K562 (cell line): ENCODE measurements around the gene POC5. TPM values are rescaled to one million over a fixed set of nuclear protein-coding genes. Genes with fewer than 3 reads are reported as not detected.

ENCODE experiments used
- EP300 ChIP-seq: IDR thresholded peaks from 2 replicates; pipeline ENCODE4 v1.6.1; 2012; ENCODE audit warnings: low read length, improper control_type of control experiment
- ILK ChIP-seq: fragments of 450-650 bp; IDR thresholded peaks from 2 replicates; pipeline ENCODE4 v1.6.1; 2016; ENCODE audit warnings: missing genetic modification characterization, low read depth, mild to moderate bottlenecking, missing compliant biosample characterization, moderate library complexity, borderline replicate concordance
- SAFB2 ChIP-seq: fragments of 200-400 bp; formaldehyde crosslinking; IDR thresholded peaks from 2 replicates; pipeline ENCODE4 v1.6.1; 2018; ENCODE audit warnings: borderline replicate concordance, low read length, low read depth, moderate library complexity; ENCODE audit not compliant: severe bottlenecking
- SMARCA4 ChIP-seq: fragments of 450-650 bp; IDR thresholded peaks from 2 replicates; pipeline ENCODE4 v1.6.1; 2016
- ZBTB7A ChIP-seq: IDR thresholded peaks from 2 replicates; pipeline ENCODE4 v1.6.1; 2011; ENCODE audit warnings: low read depth, mild to moderate bottlenecking, low read length, moderate library complexity, borderline replicate concordance; ENCODE audit not compliant: control insufficient read depth
- ZC3H4 ChIP-seq: sonication (generic); formaldehyde crosslinking; IDR thresholded peaks from 2 replicates; pipeline ENCODE4 v1.9.0; 2021; ENCODE audit warnings: missing genetic modification reagents, borderline replicate concordance
- ZNF239 ChIP-seq: fragments of 250-450 bp; sonication (Bioruptor Pico); IDR thresholded peaks from 2 replicates; pipeline ENCODE4 v1.4.0; 2020; ENCODE audit warnings: mild to moderate bottlenecking
- ZNF3 ChIP-seq: fragments of 250-450 bp; sonication (Bioruptor Pico); IDR thresholded peaks from 2 replicates; pipeline ENCODE4 v1.5.0; 2021; ENCODE audit warnings: mild to moderate bottlenecking, moderate library complexity
- ZNF444 ChIP-seq: fragments of 250-450 bp; sonication (Bioruptor Pico); IDR thresholded peaks from 2 replicates; pipeline ENCODE4 v1.4.0; 2020; ENCODE audit warnings: mild to moderate bottlenecking, moderate library complexity
- polyA plus RNA-seq, 8 experiments: library from polyadenylated mRNA; depleted of rRNA in 4 of 8; stranded (reverse) in 5 of 8; unstranded in 3 of 8; fragments of >200 nt; fragmentation: Nextera tagmentation in 2 of 8; fragmentation: Illumina TruSeq in 1 of 8; extraction: Ambion mirVana in 2 of 8; extraction: Trizol in 1 of 8; gene quantifications; 2 replicates each; pipeline versions ENCODE4 v1.2.1 to v1.2.3, GENCODE V29; 2011 to 2014; ENCODE audit warnings: inconsistent platforms in 1 of 8, missing spikeins in 1 of 8
- total RNA-seq, 7 experiments: library from RNA; depleted of rRNA in 6 of 7; stranded (reverse); fragments of >200 nt in 6 of 7; fragmentation: Illumina TruSeq in 2 of 7; extraction: Trizol in 2 of 7; gene quantifications; 2 replicates each; pipeline versions ENCODE4 v1.2.1 to v1.2.3, GENCODE V29; 2011 to 2021; ENCODE audit warnings: low replicate concordance in 1 of 7
- TF ChIP-seq, protein P1 (sequence below): sonication (generic); formaldehyde crosslinking; IDR thresholded peaks from 2 replicates; pipeline ENCODE4 v1.8.0; 2022; ENCODE audit warnings: missing genetic modification reagents, mild to moderate bottlenecking, borderline replicate concordance
- TF ChIP-seq, protein P2 (sequence below): fragments of 450-650 bp; IDR thresholded peaks from 2 replicates; pipeline ENCODE4 v1.6.1; 2016; ENCODE audit warnings: mild to moderate bottlenecking, moderate library complexity
- TF ChIP-seq, protein P3 (sequence below), 2 experiments: fragments of 450-650 bp; IDR thresholded peaks; 2 replicates each; pipeline ENCODE4 v1.6.1; 2016
- TF ChIP-seq, protein P4 (sequence below): sonication (generic); formaldehyde crosslinking; IDR thresholded peaks from 2 replicates; pipeline ENCODE4 v1.8.0; 2022; ENCODE audit warnings: mild to moderate bottlenecking, missing genetic modification reagents

Gene POC5
- total and polyA plus RNA-seq, 9 of the 15 experiments (the other 6 are each of a cell fraction or from before 2014, with no cell fraction given), result 14.5 to 38.2 (median 27.0) TPM

DNA sequence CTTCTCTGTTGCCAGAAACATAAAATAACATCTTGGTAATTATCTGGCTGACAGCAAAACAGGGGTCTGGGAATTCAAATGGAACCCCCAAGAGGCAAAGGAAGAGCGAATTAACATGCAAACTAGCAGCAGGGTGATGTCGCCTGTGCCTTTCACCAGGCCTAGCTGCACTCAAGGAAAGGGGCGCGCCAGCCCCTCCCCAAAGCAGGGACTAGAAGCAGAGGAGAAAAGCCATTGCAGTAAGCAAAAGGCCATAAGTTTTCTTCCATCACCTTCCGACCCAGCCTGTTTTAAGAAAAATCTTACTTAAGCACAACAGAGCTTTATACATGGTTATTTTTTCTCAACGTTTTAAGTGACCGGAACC lies 539 bp downstream of the POC5 start (continued):
- TF ChIP-seq, protein P1, sequence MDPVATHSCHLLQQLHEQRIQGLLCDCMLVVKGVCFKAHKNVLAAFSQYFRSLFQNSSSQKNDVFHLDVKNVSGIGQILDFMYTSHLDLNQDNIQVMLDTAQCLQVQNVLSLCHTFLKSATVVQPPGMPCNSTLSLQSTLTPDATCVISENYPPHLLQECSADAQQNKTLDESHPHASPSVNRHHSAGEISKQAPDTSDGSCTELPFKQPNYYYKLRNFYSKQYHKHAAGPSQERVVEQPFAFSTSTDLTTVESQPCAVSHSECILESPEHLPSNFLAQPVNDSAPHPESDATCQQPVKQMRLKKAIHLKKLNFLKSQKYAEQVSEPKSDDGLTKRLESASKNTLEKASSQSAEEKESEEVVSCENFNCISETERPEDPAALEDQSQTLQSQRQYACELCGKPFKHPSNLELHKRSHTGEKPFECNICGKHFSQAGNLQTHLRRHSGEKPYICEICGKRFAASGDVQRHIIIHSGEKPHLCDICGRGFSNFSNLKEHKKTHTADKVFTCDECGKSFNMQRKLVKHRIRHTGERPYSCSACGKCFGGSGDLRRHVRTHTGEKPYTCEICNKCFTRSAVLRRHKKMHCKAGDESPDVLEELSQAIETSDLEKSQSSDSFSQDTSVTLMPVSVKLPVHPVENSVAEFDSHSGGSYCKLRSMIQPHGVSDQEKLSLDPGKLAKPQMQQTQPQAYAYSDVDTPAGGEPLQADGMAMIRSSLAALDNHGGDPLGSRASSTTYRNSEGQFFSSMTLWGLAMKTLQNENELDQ (CRISPR knock-in tag), result no peak
- TF ChIP-seq ZNF239 (CRISPR knock-in tag), result no peak
- 0 out of 2 replicates have a peak, but pooled peaks have one; percentile 16 for TF ChIP-seq SMARCA4
- no peak for TF ChIP-seq SAFB2
- TF ChIP-seq, protein P2, sequence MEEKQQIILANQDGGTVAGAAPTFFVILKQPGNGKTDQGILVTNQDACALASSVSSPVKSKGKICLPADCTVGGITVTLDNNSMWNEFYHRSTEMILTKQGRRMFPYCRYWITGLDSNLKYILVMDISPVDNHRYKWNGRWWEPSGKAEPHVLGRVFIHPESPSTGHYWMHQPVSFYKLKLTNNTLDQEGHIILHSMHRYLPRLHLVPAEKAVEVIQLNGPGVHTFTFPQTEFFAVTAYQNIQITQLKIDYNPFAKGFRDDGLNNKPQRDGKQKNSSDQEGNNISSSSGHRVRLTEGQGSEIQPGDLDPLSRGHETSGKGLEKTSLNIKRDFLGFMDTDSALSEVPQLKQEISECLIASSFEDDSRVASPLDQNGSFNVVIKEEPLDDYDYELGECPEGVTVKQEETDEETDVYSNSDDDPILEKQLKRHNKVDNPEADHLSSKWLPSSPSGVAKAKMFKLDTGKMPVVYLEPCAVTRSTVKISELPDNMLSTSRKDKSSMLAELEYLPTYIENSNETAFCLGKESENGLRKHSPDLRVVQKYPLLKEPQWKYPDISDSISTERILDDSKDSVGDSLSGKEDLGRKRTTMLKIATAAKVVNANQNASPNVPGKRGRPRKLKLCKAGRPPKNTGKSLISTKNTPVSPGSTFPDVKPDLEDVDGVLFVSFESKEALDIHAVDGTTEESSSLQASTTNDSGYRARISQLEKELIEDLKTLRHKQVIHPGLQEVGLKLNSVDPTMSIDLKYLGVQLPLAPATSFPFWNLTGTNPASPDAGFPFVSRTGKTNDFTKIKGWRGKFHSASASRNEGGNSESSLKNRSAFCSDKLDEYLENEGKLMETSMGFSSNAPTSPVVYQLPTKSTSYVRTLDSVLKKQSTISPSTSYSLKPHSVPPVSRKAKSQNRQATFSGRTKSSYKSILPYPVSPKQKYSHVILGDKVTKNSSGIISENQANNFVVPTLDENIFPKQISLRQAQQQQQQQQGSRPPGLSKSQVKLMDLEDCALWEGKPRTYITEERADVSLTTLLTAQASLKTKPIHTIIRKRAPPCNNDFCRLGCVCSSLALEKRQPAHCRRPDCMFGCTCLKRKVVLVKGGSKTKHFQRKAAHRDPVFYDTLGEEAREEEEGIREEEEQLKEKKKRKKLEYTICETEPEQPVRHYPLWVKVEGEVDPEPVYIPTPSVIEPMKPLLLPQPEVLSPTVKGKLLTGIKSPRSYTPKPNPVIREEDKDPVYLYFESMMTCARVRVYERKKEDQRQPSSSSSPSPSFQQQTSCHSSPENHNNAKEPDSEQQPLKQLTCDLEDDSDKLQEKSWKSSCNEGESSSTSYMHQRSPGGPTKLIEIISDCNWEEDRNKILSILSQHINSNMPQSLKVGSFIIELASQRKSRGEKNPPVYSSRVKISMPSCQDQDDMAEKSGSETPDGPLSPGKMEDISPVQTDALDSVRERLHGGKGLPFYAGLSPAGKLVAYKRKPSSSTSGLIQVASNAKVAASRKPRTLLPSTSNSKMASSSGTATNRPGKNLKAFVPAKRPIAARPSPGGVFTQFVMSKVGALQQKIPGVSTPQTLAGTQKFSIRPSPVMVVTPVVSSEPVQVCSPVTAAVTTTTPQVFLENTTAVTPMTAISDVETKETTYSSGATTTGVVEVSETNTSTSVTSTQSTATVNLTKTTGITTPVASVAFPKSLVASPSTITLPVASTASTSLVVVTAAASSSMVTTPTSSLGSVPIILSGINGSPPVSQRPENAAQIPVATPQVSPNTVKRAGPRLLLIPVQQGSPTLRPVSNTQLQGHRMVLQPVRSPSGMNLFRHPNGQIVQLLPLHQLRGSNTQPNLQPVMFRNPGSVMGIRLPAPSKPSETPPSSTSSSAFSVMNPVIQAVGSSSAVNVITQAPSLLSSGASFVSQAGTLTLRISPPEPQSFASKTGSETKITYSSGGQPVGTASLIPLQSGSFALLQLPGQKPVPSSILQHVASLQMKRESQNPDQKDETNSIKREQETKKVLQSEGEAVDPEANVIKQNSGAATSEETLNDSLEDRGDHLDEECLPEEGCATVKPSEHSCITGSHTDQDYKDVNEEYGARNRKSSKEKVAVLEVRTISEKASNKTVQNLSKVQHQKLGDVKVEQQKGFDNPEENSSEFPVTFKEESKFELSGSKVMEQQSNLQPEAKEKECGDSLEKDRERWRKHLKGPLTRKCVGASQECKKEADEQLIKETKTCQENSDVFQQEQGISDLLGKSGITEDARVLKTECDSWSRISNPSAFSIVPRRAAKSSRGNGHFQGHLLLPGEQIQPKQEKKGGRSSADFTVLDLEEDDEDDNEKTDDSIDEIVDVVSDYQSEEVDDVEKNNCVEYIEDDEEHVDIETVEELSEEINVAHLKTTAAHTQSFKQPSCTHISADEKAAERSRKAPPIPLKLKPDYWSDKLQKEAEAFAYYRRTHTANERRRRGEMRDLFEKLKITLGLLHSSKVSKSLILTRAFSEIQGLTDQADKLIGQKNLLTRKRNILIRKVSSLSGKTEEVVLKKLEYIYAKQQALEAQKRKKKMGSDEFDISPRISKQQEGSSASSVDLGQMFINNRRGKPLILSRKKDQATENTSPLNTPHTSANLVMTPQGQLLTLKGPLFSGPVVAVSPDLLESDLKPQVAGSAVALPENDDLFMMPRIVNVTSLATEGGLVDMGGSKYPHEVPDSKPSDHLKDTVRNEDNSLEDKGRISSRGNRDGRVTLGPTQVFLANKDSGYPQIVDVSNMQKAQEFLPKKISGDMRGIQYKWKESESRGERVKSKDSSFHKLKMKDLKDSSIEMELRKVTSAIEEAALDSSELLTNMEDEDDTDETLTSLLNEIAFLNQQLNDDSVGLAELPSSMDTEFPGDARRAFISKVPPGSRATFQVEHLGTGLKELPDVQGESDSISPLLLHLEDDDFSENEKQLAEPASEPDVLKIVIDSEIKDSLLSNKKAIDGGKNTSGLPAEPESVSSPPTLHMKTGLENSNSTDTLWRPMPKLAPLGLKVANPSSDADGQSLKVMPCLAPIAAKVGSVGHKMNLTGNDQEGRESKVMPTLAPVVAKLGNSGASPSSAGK, result no peak
- TF ChIP-seq ZNF444 (CRISPR knock-in tag), result no peak
- TF ChIP-seq ZC3H4 (CRISPR knock-in tag), result 0 out of 2 replicates have a peak, but pooled peaks have one; percentile 23
- TF ChIP-seq, protein P3, sequence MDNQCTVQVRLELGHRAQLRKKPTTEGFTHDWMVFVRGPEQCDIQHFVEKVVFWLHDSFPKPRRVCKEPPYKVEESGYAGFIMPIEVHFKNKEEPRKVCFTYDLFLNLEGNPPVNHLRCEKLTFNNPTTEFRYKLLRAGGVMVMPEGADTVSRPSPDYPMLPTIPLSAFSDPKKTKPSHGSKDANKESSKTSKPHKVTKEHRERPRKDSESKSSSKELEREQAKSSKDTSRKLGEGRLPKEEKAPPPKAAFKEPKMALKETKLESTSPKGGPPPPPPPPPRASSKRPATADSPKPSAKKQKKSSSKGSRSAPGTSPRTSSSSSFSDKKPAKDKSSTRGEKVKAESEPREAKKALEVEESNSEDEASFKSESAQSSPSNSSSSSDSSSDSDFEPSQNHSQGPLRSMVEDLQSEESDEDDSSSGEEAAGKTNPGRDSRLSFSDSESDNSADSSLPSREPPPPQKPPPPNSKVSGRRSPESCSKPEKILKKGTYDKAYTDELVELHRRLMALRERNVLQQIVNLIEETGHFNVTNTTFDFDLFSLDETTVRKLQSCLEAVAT (IDR thresholded peaks at IDR 0.05), result no peak
- peak; percentile 84; the same call in 1 of the 2 replicates for TF ChIP-seq ZBTB7A
- TF ChIP-seq ILK, result no peak
- TF ChIP-seq EP300, result no peak
- TF ChIP-seq ZNF3 (CRISPR knock-in tag), result no peak
- TF ChIP-seq, protein P4, sequence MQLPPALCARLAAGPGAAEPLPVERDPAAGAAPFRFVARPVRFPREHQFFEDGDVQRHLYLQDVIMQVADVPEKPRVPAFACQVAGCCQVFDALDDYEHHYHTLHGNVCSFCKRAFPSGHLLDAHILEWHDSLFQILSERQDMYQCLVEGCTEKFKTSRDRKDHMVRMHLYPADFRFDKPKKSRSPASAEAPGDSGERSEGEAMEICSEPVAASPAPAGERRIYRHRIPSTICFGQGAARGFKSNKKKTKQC (CRISPR knock-in tag), result no peak
